Posterior vena cava (tissue), 2 donors: Measurements from ENCODE around the gene RFX4. TPM values are rescaled to one million over a fixed set of nuclear protein-coding genes. Genes with fewer than 3 reads are reported as not detected.
"Not testable (repeated sequence)": the region's sequence is repeated elsewhere in the genome, so short reads cannot be mapped to it uniquely, and the experiment has no call there.

Experiments used
- DNase-seq: peaks from one replicate; pipeline ENCODE4 v3.0.0-alpha.2; 2020; ENCODE audit warnings: low spot score
- intact Hi-C, 2 donors: fragments of 100-400 bp; cut with DNase I; formaldehyde crosslinking; loops; one replicate each; pipeline versions ENCODE4 v1.14.1 to v1.14.2; 2022 to 2023
- total RNA-seq, 2 donors: library from RNA; stranded (reverse); fragmentation: NEBNext Ultra II Directional; extraction: Animal tissue kit (Norgen Biotek cat#: 25700); gene quantifications; one replicate each; pipeline ENCODE4 v1.2.1, GENCODE V29; 2021
- donor health status: DM: yes; HTN: yes; CAD: no.
- donor health status: DM: yes; HTN: yes; CAD: no.

Gene RFX4
- total RNA-seq, 2 donors from 2014 or later: not detected

- intact Hi-C loops: no loop called here
Measured at GRCh38 chr12:106679574-106679973, 96.8 kb downstream of the RFX4 start.

GRCh38 chr12:106680280-106680679 is 97.5 kb downstream of the RFX4 start:
- intact Hi-C loops: no loop called here
- DNase-seq: no peak

More at GRCh38 chr12:106679574-106679973, 96.8 kb downstream of the RFX4 start:
- DNase-seq: no peak

- intact Hi-C loops: no loop called here
- no peak for DNase-seq
Measured at GRCh38 chr12:106681210-106681609, 98.4 kb downstream of the RFX4 start.

- intact Hi-C loops: no loop called here
- DNase-seq: no peak
Measured at GRCh38 chr12:106682594-106683234, 99.9 kb downstream of the RFX4 start.

GRCh38 chr12:106684497-106684896 is 101.7 kb downstream of the RFX4 start:
- intact Hi-C loops: no loop called here

GRCh38 chr12:106685381-106685780 is 102.6 kb downstream of the RFX4 start:
- DNase-seq: no peak
- intact Hi-C loops: no loop called here

More at GRCh38 chr12:106684497-106684896, 101.7 kb downstream of the RFX4 start:
- DNase-seq: no peak

GRCh38 chr12:106687672-106688071 is 104.9 kb downstream of the RFX4 start:
- DNase-seq: no peak
- intact Hi-C loops: no loop called here

GRCh38 chr12:106690569-106691305 is 107.9 kb downstream of the RFX4 start:
- no peak for DNase-seq
- intact Hi-C loops: loop anchor here in 1 of 2 donors (5.0 kb wide), 1 partner anchor 1312 kb away; no protein-coding TSS in a partner anchor

- DNase-seq: not testable (repeated sequence)
- intact Hi-C loops: loop anchor here in 1 of 2 donors (5.0 kb wide), 1 partner anchor 1310 kb away; no protein-coding TSS in a partner anchor
Measured at GRCh38 chr12:106692033-106692432, 109.2 kb downstream of the RFX4 start.

GRCh38 chr12:106692896-106693820 is 110.4 kb downstream of the RFX4 start:
- DNase-seq: no peak
- intact Hi-C loops: loop anchor here in 1 of 2 donors (5.0 kb wide), 1 partner anchor 1309 kb away; no protein-coding TSS in a partner anchor

- intact Hi-C loops: no loop called here
- DNase-seq: no peak
Measured at GRCh38 chr12:106696071-106696470, 113.3 kb downstream of the RFX4 start.

GRCh38 chr12:106696681-106697417 is 114.0 kb downstream of the RFX4 start:
- no peak for DNase-seq
- intact Hi-C loops: no loop called here

GRCh38 chr12:106704081-106704480 is 121.3 kb downstream of the RFX4 start:
- intact Hi-C loops: no loop called here
- no peak for DNase-seq

GRCh38 chr12:106705971-106706370 is 123.2 kb downstream of the RFX4 start:
- no peak for DNase-seq
- intact Hi-C loops: no loop called here

GRCh38 chr12:106709068-106709511 is 126.3 kb downstream of the RFX4 start:
- DNase-seq: no peak
- intact Hi-C loops: no loop called here

- intact Hi-C loops: no loop called here
- no peak for DNase-seq
Measured at GRCh38 chr12:106710143-106710893, 127.5 kb downstream of the RFX4 start.

- DNase-seq: no peak
Measured at GRCh38 chr12:106711316-106711715, 128.5 kb downstream of the RFX4 start.

GRCh38 chr12:106712768-106713167 is 130.0 kb downstream of the RFX4 start:
- intact Hi-C loops: no loop called here
- no peak for DNase-seq

More at GRCh38 chr12:106711316-106711715, 128.5 kb downstream of the RFX4 start:
- intact Hi-C loops: no loop called here
